ENCODE measurements around the gene DHX40.

DNA sequence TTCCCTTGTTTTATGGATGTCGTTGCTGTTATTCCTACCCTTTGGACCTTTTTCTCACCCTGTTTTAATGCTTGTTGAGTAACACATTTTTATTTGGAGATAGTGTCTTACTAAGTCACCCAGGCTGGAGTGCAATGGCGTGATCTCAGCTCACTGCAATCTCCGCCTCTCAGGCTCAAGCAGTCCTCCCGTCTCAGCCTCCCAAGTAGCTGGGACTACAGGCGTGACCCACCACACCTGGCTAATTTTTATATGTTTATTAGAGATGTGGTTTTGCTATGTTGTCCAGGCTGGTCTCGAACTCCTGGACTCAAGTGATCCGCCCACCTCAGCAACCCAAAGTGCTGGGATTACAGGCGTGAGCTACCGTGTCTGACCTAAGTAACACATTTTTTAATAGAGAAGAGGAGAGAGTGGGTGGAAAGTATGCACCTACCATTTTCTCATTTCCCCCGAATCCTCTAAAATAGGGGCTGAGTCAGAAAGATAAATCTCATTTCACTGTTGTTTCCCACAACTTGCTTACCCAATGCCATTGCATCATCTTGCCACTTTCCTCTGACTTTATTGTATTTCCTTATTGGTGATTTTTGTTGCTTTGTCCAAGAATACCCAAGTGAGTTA is 7.0 kb downstream of the DHX40 start:
- TF ChIP-seq, protein P1, sequence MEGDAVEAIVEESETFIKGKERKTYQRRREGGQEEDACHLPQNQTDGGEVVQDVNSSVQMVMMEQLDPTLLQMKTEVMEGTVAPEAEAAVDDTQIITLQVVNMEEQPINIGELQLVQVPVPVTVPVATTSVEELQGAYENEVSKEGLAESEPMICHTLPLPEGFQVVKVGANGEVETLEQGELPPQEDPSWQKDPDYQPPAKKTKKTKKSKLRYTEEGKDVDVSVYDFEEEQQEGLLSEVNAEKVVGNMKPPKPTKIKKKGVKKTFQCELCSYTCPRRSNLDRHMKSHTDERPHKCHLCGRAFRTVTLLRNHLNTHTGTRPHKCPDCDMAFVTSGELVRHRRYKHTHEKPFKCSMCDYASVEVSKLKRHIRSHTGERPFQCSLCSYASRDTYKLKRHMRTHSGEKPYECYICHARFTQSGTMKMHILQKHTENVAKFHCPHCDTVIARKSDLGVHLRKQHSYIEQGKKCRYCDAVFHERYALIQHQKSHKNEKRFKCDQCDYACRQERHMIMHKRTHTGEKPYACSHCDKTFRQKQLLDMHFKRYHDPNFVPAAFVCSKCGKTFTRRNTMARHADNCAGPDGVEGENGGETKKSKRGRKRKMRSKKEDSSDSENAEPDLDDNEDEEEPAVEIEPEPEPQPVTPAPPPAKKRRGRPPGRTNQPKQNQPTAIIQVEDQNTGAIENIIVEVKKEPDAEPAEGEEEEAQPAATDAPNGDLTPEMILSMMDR (conservative IDR thresholded peaks at IDR 0.05; ENCODE audit: low read depth, low read length), result no peak
- TF ChIP-seq EZH2 (IDR thresholded peaks at IDR 0.05; ENCODE audit: borderline replicate concordance, low read depth, low read length, poor library complexity, severe bottlenecking), result no peak

All from A673 (cell line).